Panc1 (cell line): ENCODE measurements around the gene TMEM164. TPM values are rescaled to one million over a fixed set of nuclear protein-coding genes. Genes with fewer than 3 reads are reported as not detected.

ENCODE experiments used
- ATAC-seq: fragments of 200-7000 bp; cut with Tn5 transposase; 2 replicates; pipeline ENCODE4 v1.9.1; 2020; ENCODE audit warnings: mild to moderate bottlenecking, moderate library complexity
- BruUV-seq: library from RNA; stranded (reverse); fragments of 400-500 nt; replicated peaks from 2 replicates; lab custom pipeline; 2021; lab: Mats Ljungman, UMichigan
- CTCF ChIA-PET: fragments of 300-600 bp; sonication (Branson Sonifier 250); formaldehyde crosslinking; loops from one replicate; lab custom pipeline; 2022; ENCODE audit warnings: antibody characterized with exemption; lab: Charles Lee
- POLR2A ChIA-PET: fragments of 300-600 bp; sonication (Branson Sonifier 250); formaldehyde crosslinking; loops from one replicate; lab custom pipeline; 2022; ENCODE audit warnings: antibody characterized with exemption; lab: Charles Lee
- DNase-seq: peaks from one replicate; pipeline ENCODE4 v3.0.0-alpha.2; 2010; ENCODE audit warnings: low read depth, low spot score
- H3K27ac ChIP-seq: 2 replicates; pipeline ENCODE4 v1.5.1; 2011; ENCODE audit warnings: mild to moderate bottlenecking, low read length, inconsistent platforms
- H3K27me3 ChIP-seq: fragments of 200-500 bp; sonication (Bioruptor generic); 2 replicates; pipeline ENCODE4 v1.6.0; 2014; ENCODE audit warnings: low read length, inconsistent platforms; ENCODE audit not compliant: control insufficient read depth, insufficient read depth
- H3K36me3 ChIP-seq: fragments of 200-500 bp; sonication (Bioruptor generic); 2 replicates; pipeline ENCODE4 v1.5.1; 2014; ENCODE audit warnings: inconsistent platforms, mild to moderate bottlenecking, low read length, moderate library complexity; ENCODE audit not compliant: control insufficient read depth, insufficient read depth
- H3K4me1 ChIP-seq: 2 replicates; pipeline ENCODE4 v1.5.1; 2011; ENCODE audit warnings: inconsistent platforms, mild to moderate bottlenecking, low read length, moderate library complexity; ENCODE audit not compliant: control insufficient read depth, insufficient read depth
- H3K4me3 ChIP-seq, 2 experiments: 2 replicates each; pipeline ENCODE4 v1.5.1; 2011 to 2012; ENCODE audit warnings: low read depth in 2 of 2, low read length in 2 of 2, mild to moderate bottlenecking in 2 of 2, inconsistent platforms in 1 of 2, moderate library complexity in 1 of 2
- H3K9me3 ChIP-seq: fragments of 200-500 bp; sonication (Bioruptor generic); 2 replicates; pipeline ENCODE4 v1.5.1; 2014; ENCODE audit warnings: low read depth, mild to moderate bottlenecking, inconsistent platforms, low read length, moderate library complexity; ENCODE audit not compliant: control insufficient read depth, insufficient read depth
- CTCF ChIP-seq: fragments of 450-650 bp; IDR thresholded peaks from 2 replicates; pipeline ENCODE4 v1.5.1; 2017; ENCODE audit warnings: mild to moderate bottlenecking
- POLR2AphosphoS5 ChIP-seq: IDR thresholded peaks from 2 replicates; pipeline ENCODE4 v1.6.1; 2012; ENCODE audit warnings: mild to moderate bottlenecking, low read depth, low read length, moderate library complexity
- SIN3A ChIP-seq: IDR thresholded peaks from 2 replicates; pipeline ENCODE4 v1.6.1; 2012; ENCODE audit warnings: low read depth, mild to moderate bottlenecking, low read length, moderate library complexity, borderline replicate concordance; ENCODE audit not compliant: insufficient read depth
- TCF7L2 ChIP-seq: IDR thresholded peaks from 2 replicates; pipeline ENCODE4 v1.6.1; 2011; ENCODE audit warnings: mild to moderate bottlenecking, low read depth, low read length, inconsistent platforms
- in situ Hi-C: cut with HindIII; loops from 2 replicates; pipeline ENCODE4 v1.10.0; 2016; ENCODE audit warnings: low sequenced_read_pairs, low pct_unique_long_range_greater_than_20kb
- intact Hi-C: fragments of 100-400 bp; cut with micrococcal nuclease; formaldehyde crosslinking; loops from one replicate; pipeline ENCODE4 v1.10.0; 2022; ENCODE audit not compliant: unreplicated experiment
- total RNA-seq: library from RNA; stranded (reverse); gene quantifications from one replicate; pipeline ENCODE4 v1.2.1, GENCODE V29; 2021; ENCODE audit not compliant: unreplicated experiment
- TF ChIP-seq, protein P1 (sequence below), 2 experiments: IDR thresholded peaks; 2 replicates each; pipeline ENCODE4 v1.6.1; 2011 to 2012; ENCODE audit warnings: low read depth in 2 of 2, control low read depth in 1 of 2, low read length in 1 of 2, mild to moderate bottlenecking in 1 of 2, moderate library complexity in 1 of 2; ENCODE audit not compliant: insufficient read depth in 1 of 2

The TMEM164 gene
- total RNA-seq, 1 experiment from 2014 or later: 32.8 TPM

DNA sequence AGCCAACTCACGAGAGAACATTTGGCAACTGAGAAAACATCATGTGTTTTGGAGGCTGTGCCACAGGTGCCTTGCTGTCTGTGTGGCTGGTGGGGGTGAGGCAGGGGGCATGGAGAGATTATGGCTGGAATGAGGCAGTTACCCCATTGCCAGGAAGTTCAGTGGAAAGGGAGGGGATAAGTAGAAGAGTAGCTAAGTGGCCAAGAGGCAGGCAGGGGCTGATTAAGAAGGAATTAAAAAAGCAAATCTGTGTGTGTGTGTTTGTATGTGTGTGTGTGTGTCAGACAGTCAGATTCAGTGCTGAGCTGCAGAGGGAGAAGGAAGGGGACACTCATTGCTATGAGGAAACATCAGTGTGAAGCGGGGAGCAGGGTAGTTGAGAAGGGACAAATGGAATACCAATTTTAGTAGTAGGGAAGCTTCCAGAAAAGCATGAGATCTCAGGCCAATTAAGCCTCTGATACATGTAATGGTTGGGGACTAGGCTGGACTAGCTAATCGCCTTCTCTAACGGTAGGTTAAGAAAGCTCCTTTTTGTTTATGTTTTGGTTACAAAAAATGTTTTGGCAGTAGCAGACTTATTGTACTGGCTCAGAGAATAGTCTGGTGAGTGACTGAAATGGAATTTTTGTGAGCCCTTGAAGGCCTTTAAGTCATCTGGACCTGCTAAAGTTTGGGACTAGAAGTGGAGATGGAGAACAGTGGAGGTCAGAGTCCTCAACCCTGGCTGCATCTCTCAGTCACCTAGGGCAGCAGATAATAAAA is 18.5 kb downstream of the TMEM164 start:
- Histone ChIP-seq H3K4me1 (no peaks in the 10 kb centered on the region; the same call in 1 of the 2 replicates), H3K36me3 (no peaks in the 10 kb centered on the region), H3K4me3 (no peak overlapping the region), H3K9me3 (no peaks in the 10 kb centered on the region), H3K27me3 (no peaks in the 10 kb centered on the region), H3K27ac (no peak overlapping the region)
- DNase-seq (no peak), ATAC-seq (peak; percentile 34; the same call in 1 of the 2 replicates)
- BruUV-seq: no TSS peak
- ChIA-PET CTCF (interaction anchor here (0.7 kb wide), 1 partner anchor 7 kb away, joined by 3 read pairs; no protein-coding TSS in a partner anchor), POLR2A (interaction anchor here (0.6 kb wide), 1 partner anchor 50 kb away, joined by 6 read pairs; no protein-coding TSS in a partner anchor)
- in situ Hi-C loops (no loop called here), intact Hi-C loops (no loop called here)
- no peak for TF ChIP-seq TCF7L2
- no peak for TF ChIP-seq SIN3A

DNA sequence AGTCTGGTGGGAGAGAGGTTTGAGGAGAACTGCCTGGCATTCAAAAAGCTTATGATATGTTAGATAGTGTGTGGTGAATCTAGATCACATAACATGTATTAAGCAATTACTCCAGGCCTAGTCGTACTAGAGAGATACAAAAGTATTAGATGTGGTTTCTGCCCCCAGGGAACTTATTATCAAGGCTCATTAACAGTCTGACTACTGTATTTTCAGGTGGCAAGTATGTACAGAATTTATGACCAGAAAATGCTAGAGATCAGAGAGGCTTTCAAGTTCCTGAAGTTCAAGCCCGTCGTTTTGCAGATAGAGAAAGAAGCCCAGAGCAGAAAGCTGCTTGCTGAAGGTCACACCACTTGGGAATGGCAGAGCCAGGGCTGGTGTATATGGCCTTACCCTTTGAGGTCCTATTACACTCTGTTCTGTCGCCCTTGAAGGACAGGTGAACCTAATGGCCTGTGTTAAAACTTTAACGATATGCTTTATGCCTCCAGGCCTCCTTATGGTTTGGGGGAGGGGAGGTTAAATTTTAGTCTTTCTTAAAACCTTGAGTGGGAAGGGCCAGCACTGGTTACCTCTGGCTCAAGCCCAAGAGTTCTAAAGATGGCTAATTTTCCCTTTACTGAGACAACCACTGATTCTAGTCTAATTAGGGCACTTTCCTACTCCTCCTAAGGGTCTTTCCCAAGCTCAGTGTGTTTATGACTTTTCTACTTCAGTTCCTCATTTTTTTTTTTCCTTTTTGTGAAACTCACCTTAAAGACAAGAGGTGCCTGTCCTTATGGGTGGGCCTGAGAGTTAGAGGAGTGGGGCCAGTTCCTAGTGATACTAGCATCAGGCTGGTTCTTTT is 19.9 kb downstream of the TMEM164 start:
- ATAC-seq (no peak), DNase-seq (no peak)
- BruUV-seq: no TSS peak
- CTCF ChIA-PET: no interaction called here
- Histone ChIP-seq H3K9me3 (no peaks in the 10 kb centered on the region), H3K4me1 (no peaks in the 10 kb centered on the region; the same call in 1 of the 2 replicates), H3K4me3 (no peak overlapping the region), H3K36me3 (no peaks in the 10 kb centered on the region), H3K27ac (no peak overlapping the region), H3K27me3 (no peaks in the 10 kb centered on the region)
- intact Hi-C loops (no loop called here), in situ Hi-C loops (no loop called here)
- TF ChIP-seq, protein P1, sequence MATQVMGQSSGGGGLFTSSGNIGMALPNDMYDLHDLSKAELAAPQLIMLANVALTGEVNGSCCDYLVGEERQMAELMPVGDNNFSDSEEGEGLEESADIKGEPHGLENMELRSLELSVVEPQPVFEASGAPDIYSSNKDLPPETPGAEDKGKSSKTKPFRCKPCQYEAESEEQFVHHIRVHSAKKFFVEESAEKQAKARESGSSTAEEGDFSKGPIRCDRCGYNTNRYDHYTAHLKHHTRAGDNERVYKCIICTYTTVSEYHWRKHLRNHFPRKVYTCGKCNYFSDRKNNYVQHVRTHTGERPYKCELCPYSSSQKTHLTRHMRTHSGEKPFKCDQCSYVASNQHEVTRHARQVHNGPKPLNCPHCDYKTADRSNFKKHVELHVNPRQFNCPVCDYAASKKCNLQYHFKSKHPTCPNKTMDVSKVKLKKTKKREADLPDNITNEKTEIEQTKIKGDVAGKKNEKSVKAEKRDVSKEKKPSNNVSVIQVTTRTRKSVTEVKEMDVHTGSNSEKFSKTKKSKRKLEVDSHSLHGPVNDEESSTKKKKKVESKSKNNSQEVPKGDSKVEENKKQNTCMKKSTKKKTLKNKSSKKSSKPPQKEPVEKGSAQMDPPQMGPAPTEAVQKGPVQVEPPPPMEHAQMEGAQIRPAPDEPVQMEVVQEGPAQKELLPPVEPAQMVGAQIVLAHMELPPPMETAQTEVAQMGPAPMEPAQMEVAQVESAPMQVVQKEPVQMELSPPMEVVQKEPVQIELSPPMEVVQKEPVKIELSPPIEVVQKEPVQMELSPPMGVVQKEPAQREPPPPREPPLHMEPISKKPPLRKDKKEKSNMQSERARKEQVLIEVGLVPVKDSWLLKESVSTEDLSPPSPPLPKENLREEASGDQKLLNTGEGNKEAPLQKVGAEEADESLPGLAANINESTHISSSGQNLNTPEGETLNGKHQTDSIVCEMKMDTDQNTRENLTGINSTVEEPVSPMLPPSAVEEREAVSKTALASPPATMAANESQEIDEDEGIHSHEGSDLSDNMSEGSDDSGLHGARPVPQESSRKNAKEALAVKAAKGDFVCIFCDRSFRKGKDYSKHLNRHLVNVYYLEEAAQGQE (IDR thresholded peaks at IDR 0.05; ENCODE audit: insufficient read depth in 1 of 2, low read depth in 2 of 2, low read length in 1 of 2): no peak
- POLR2A ChIA-PET: no interaction called here

- no TSS peak for BruUV-seq
- Histone ChIP-seq H3K4me1 (no peaks in the 10 kb centered on the region; the same call in 1 of the 2 replicates), H3K36me3 (no peaks in the 10 kb centered on the region), H3K27me3 (no peaks in the 10 kb centered on the region), H3K4me3 (no peak overlapping the region), H3K27ac (no peak overlapping the region), H3K9me3 (no peaks in the 10 kb centered on the region)
- ATAC-seq: no peak
- no peak for DNase-seq
- intact Hi-C loops: no loop called here
- POLR2A ChIA-PET: no interaction called here
- TF ChIP-seq, protein P1 (IDR thresholded peaks at IDR 0.05; ENCODE audit: insufficient read depth in 1 of 2, low read depth in 2 of 2, low read length in 1 of 2): no peak
- TF ChIP-seq CTCF: no peak
- no peak for TF ChIP-seq TCF7L2
- TF ChIP-seq SIN3A: no peak
- TF ChIP-seq POLR2AphosphoS5: no peak
- CTCF ChIA-PET: no interaction called here
- in situ Hi-C loops: no loop called here
Measured at GRCh38 chrX:110025395-110025794, 22.5 kb downstream of the TMEM164 start.
